ENCODE results near the gene NPC2. TPM values are rescaled to one million over a fixed set of nuclear protein-coding genes. Genes with fewer than 3 reads are reported as not detected.
"Not testable (repeated sequence)": the region's sequence is repeated elsewhere in the genome, so short reads cannot be mapped to it uniquely, and the experiment has no call there.

The NPC2 gene
- 128 and 259 TPM in 2 replicates for total RNA-seq

DNA sequence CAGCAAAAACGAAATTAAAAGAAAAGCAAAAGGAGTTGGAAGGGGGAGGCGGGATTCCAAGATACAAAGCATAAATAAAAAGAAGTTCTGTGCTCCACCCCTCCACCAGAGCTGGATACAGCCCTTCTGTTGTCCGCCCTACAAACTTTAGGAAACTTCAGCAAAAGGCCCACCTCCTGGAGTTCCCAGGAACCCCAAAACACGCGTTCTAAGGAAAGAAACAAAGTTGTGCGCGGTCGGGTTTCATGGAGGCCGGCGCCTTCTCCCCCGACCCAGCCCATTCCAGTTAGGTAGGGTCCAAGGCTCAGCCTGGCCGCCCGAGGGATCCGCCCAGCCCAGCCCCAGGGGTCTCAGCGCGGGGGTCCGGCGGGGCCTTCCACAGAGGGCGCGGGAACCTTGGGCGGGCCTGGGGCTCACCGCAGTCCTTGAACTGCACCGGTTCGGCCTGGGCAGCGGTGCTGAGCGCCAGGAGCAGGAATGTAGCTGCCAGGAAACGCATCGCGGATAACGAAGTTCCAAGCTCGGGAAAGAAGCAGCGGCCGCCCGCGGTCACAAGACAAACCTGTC is at the start of gene NPC2:
Gene NPC2 (minus strand): TSS at position 530 of the 567 bp plus-strand sequence. CDS start 31 bp downstream, at position 499.
- no peak for DNase-seq (ENCODE audit: low read depth in 2 of 2)

- DNase-seq (ENCODE audit: low read depth in 2 of 2), result no peak
Measured at GRCh38 chr14:74542056-74542685, 49.1 kb upstream of the NPC2 start.

- DNase-seq (ENCODE audit: low read depth in 2 of 2), result no peak
Measured at GRCh38 chr14:74541225-74541624, 48.1 kb upstream of the NPC2 start.

GRCh38 chr14:74539503-74539902 is 46.4 kb upstream of the NPC2 start:
- no peak for DNase-seq (ENCODE audit: low read depth in 2 of 2)

GRCh38 chr14:74538411-74539391 is 45.6 kb upstream of the NPC2 start:
- no peak for DNase-seq (ENCODE audit: low read depth in 2 of 2)

- DNase-seq (ENCODE audit: low read depth in 2 of 2), result not testable (repeated sequence)
Measured at GRCh38 chr14:74536336-74536735, 43.2 kb upstream of the NPC2 start.

DNA sequence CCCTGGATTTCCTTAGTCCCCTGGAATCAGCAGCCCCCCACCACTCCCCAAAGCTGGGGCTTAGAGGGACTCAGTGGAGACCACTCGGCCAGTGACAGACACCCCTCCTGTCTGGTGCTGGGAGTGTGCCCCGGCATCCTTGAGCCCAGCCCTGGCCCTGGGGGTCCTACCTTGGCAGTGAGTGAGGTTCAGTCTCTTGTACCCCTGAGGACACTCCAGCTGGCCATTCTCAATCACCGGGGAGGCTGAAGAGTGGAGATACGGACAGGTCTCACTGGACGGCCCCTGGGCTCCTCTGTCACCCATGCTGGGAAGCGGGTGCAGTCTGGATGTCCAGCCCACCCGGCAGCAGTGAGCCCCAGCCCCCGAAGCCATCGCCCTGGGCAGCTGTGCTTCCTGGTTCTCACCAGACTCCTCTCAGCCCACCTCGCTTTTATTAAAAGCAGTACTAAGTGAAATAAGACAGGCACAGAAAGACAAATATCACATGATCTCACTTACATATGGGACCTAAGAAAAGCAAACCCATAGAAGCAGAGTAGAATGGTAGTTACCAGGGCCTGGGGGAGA is 42.7 kb upstream of the NPC2 start:
- no peak for DNase-seq (ENCODE audit: low read depth in 2 of 2)

GRCh38 chr14:74533576-74533975 is 40.5 kb upstream of the NPC2 start:
- DNase-seq (ENCODE audit: low read depth in 2 of 2), result no peak

GRCh38 chr14:74532246-74532645 is 39.1 kb upstream of the NPC2 start:
- DNase-seq (ENCODE audit: low read depth in 2 of 2), result no peak

DNA sequence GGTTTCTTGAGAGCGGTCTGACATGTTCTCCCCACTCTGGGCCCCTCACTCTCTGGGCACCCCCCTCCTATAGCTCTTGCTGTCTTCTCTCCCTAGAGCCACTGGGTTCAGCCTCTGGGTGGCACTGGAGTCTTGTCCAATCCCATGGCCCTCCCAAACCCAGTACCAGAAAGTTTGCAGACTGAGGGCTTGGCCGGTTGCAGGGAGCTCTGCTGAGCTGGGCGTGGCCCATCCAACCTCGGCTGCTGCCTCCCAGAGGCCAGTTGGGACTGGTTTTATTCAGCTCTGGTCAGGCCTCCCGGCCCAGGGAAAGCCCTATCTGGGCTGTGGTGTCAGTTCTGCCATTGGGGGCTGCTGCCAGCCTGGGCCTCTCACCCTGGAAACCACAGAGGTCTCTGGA is 38.4 kb upstream of the NPC2 start:
- peak in 1 of 2 donors; percentile 21 for DNase-seq (ENCODE audit: low read depth in 2 of 2)

GRCh38 chr14:74531006-74531405 is 37.9 kb upstream of the NPC2 start:
- no peak for DNase-seq (ENCODE audit: low read depth in 2 of 2)

DNA sequence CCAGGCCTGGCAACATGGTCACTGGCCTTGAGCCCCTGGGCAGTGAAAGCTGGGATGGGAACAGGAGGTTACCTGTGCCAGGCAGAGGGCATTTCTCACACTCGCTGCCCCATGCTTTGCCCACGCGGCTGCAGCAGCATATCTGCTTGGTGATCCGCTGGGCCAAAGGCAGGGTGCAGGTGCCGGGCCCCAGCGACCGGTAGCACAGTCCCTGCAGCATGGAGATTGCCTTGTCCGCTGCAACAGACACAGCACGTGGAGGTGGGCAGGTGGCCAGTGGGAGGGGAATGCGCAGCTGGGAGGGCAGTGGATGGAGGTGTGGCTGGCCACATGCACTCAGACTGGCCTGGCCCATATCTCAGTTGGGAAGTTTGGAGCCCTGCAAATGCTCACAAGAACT is 35.8 kb upstream of the NPC2 start:
- no peak for DNase-seq (ENCODE audit: low read depth in 2 of 2)

DNA sequence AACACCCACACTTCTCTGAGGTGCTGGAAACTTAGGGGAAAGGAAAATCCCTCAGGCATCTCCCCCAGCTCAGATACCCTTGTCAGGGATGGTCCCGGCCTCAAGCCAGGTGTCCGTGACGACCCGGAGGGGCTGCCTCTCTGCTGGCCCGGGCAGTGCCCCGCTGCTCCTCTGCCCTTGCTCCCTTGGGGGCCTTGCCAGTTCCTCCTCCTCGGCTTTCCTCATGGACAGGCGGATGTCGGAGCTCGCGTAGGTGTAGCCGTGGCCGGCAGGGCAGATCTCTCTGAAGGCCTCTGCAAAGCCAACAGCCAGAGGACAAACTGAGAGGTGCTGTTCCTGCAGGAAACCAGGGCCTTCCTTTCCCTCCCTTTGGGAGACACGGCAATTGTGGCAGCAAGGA is 35.3 kb upstream of the NPC2 start:
- no peak for DNase-seq (ENCODE audit: low read depth in 2 of 2)

DNA sequence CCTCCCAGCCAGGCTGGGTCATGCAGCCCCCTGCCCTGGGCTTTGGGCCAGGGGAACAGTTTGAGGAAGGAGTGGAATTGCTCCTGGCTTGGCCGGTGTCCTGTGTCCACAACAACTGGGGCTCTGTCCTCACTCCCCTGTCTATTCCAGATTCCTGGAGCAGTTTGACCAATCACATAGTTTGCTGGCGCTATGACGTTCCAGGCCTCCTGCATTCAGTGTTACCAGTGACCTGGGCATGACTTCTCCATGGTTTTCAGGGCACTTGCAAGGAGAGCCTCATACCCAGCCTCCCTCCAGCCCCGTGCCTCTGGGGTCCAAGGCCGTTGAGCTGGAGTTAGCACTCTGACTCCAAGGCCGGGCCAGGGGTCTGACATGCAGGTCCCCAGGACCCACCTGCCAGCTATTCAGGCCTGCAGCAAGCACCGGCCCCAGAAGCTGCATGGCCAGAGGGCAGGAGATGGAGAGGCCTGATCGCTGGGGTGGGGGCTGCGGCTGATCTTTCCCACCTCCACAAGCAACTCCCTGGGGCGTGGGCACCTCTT is 34.7 kb upstream of the NPC2 start:
- DNase-seq (ENCODE audit: low read depth in 2 of 2), result no peak

DNA sequence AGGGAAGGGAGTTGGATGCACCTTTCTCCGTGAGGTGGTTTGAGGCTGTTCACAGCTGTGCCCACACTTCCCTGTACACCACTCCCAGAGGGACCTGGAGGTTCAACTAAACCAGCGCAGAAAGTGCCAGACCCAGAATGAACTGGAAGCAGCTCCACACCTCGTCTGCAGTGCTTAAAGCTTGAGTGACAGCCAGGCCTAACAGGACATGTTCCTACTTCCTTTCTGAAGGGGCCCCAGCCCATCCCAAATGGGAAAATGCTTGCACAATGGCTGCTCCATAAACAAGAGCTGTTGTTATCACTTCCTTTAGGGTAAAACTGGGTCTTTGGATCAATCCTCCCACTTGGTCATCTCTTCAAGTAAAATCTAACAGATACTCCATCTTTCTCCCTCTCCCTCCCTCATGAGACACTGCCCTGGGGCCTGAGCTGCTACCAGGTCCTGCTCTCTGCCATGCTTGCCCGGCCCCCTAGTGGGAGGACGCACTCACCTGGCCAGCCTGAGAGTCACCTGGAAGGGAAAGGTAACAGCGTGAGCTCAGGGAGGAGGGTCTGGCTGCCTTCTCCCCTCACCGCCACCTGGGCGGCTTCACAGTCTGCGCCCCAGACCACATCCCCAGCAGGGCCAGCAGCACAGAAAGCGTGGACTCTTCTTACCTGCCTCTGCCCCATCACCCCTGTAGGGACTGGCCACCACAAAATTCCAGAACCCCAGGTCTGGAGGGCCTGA is 33.9 kb upstream of the NPC2 start:
- no peak for DNase-seq (ENCODE audit: low read depth in 2 of 2)

DNA sequence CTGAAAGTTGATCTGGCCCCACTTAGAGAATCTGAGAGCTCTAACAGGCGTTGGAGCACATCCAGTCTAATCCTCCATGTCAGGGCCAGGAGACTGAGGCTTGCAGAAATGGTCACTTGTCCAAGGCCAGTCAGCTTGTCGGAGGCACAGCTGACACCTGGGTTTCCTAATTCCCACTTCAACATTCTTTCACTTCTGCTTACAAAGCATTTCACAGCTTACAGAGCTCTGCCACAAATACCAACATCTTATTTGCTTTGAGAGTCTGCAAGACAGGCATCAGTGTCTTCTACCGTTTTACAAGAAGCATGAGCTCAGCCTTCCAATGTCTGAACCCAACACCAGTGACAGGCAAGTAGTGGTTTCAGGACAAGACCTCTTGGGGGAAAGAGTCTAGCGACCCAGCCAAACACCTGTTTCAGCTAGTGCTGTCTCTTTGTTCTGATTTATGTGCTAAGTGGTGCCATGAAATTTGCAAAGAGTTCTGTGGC is 32.3 kb upstream of the NPC2 start:
- no peak for DNase-seq (ENCODE audit: low read depth in 2 of 2)

GRCh38 chr14:74524812-74525135 is 31.7 kb upstream of the NPC2 start:
- no peak for DNase-seq (ENCODE audit: low read depth in 2 of 2)

DNA sequence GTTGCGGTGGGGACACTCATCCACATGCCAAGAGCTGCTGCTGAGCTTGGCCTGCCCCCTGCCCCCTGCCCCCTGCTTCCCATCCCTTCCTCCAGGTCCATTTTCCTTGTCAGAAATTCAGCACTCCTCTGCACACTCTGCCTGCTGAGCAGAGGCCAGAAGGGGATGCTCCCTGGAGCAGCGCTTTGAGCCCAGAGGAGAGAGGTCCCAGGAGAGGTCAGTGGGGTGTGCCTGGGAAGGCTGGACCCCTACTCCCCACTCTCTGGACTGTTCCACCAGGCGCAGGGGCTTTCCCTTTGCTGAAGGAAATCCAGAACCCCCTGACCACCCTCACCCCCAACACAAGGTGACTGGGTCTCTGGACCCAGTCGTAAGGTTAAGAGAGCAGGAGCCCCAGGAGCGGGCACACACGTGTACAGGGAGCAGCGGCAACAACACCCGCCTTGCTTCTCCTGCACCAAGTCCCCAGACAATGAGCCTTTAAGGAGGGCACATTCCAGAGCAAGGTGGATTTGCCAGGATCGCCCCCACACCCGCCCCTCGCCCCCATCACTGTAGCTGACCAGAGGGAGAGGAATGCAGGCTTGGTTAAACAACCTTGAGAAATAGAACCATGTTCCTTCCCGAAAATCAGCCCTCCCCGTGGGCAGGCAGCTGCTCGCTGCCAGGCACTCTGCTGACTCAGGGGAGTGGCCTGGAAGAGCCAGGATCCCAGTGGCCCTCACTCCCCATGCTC is 31.1 kb upstream of the NPC2 start:
- DNase-seq (ENCODE audit: low read depth in 2 of 2), result no peak

DNA sequence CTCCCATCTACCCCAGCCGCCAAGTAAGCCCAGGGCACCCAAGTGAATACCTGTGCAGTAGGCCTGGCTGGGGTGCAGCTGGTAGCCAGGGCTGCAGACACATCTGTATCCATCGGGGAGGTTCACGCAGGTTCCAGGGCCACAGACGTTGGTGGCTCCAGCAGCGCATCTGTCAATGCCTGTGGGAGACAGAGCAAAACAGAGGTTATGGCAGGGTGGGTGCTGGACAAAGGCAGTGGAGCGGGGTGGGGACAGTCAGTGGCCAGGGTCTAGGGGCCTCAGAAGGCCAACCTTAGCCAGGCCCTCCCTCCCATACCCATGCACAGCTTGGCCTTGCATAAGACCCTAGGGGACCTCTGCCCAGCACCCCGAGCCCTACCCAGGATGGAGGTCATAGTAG is 29.6 kb upstream of the NPC2 start:
- no peak for DNase-seq (ENCODE audit: low read depth in 2 of 2)

DNA sequence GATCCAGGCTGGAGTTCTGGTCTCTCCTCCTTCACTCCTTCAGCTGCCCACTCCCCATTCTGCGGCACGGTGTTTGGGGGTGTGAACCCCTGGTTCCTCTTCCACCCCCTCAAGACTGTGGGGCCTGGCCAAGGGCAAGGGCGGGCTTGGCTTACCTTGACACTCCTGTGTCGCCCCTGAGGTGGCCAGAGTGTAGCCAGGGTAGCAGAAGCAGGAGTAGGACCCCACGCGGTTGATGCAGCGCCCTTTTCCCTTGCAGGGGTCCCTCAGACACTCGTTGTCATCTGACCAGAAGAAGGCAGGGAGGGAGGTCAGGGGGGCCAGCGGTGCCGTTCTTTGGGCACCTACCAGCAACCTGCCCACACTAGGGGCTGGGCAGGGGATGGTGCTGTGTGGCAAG is 28.7 kb upstream of the NPC2 start:
- DNase-seq (ENCODE audit: low read depth in 2 of 2), result no peak

Data from dermis microvascular lymphatic vessel endothelial cell (primary cell).